Measurements from ENCODE around the gene HYLS1.

GRCh38 chr11:125892994-125893393 is 5.5 kb downstream of the HYLS1 start:
- no peak for TF ChIP-seq FOXP2 (optimal IDR thresholded peaks at IDR 0.05; ENCODE audit: control extremely low read depth, extremely low read length, insufficient read depth)
- no peak for TF ChIP-seq POLR2AphosphoS5 (IDR thresholded peaks at IDR 0.05; ENCODE audit: borderline replicate concordance, low read depth, low read length)
- no peak for TF ChIP-seq EZH2 (IDR thresholded peaks at IDR 0.05)
